NB4 (cell line): ENCODE measurements around the gene SLC17A2.

Source experiments
- DNase-seq: peaks from one replicate; pipeline ENCODE4 v3.0.0; 2010; ENCODE audit warnings: low read depth
- H3K4me3 ChIP-seq: one replicate; pipeline ENCODE4 v1.5.1; 2011; ENCODE audit warnings: mild to moderate bottlenecking, low read depth, low read length, moderate library complexity
- MYC ChIP-seq: IDR thresholded peaks from 2 replicates; pipeline ENCODE4 v1.6.1; 2011; ENCODE audit warnings: low read depth, low read length
- POLR2A ChIP-seq: IDR thresholded peaks from 2 replicates; pipeline ENCODE4 v1.6.1; 2011; ENCODE audit warnings: mild to moderate bottlenecking; ENCODE audit not compliant: insufficient read length; ENCODE audit errors: extremely low read depth
- TF ChIP-seq, protein P1 (sequence below): IDR thresholded peaks from one replicate; pipeline ENCODE4 v1.5.1; 2012; ENCODE audit warnings: low read depth, low read length
- TF ChIP-seq, protein P2 (sequence below): IDR thresholded peaks from 2 replicates; pipeline ENCODE4 v1.6.1; 2011; ENCODE audit warnings: low read depth, low read length

Gene SLC17A2

DNA sequence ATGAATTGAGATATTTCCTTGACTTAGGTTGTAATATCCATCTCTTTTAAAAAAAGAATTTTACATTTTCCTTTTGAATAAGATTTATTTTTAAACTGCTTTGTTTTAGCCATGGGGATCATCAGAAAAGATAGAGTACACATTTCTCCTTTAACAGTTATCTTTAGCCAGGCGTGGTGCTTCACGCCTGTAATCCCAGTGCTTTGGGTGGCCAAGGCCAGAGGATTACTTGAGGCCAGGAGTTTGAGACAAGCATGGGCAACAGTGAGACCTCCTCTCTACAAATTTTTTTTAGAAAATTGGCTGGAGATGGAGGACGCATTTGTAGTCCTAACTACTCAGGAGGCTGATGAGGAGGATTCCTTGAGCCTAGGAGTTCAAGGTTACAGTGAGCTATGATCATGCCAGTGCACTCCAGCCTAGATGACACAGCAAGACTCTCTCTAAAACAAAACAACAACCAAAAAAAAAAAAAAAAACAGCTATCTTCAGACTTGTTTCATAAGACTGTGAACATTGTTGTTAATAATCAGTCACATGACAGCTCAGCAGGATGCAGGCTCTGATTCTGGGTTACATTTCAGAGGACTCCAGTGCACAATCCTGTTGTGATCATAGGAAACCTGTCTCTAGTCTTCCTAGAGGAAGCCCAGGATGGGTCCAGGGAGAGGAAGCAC is 54.4 kb downstream of the SLC17A2 start:
- no peak for DNase-seq
- TF ChIP-seq, protein P1, sequence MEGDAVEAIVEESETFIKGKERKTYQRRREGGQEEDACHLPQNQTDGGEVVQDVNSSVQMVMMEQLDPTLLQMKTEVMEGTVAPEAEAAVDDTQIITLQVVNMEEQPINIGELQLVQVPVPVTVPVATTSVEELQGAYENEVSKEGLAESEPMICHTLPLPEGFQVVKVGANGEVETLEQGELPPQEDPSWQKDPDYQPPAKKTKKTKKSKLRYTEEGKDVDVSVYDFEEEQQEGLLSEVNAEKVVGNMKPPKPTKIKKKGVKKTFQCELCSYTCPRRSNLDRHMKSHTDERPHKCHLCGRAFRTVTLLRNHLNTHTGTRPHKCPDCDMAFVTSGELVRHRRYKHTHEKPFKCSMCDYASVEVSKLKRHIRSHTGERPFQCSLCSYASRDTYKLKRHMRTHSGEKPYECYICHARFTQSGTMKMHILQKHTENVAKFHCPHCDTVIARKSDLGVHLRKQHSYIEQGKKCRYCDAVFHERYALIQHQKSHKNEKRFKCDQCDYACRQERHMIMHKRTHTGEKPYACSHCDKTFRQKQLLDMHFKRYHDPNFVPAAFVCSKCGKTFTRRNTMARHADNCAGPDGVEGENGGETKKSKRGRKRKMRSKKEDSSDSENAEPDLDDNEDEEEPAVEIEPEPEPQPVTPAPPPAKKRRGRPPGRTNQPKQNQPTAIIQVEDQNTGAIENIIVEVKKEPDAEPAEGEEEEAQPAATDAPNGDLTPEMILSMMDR = no peak
- TF ChIP-seq, protein P2, sequence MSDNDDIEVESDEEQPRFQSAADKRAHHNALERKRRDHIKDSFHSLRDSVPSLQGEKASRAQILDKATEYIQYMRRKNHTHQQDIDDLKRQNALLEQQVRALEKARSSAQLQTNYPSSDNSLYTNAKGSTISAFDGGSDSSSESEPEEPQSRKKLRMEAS = no peak
- TF ChIP-seq MYC = no peak
- TF ChIP-seq POLR2A = no peak
- H3K4me3 ChIP-seq = no peak overlapping the region

DNA sequence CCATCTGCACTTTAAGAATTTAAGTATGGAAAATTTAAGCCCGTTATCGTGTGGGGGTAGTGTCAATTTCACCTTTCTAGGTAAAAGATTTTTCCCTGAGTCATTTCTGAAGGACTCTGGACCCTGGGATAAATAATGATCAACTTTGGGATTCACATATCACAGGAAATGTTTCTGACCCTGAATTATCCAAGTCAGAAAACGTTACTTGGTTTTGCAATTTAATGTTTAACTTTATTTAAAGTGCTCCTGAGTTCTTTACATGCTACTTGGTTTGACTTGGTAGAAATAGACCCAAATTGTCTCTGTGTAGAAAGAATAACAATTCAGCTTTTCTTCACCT is 55.0 kb downstream of the SLC17A2 start:
- no peak for DNase-seq
- no peak for TF ChIP-seq POLR2A
- TF ChIP-seq MYC = no peak
- TF ChIP-seq, protein P1 = no peak
- TF ChIP-seq, protein P2 = no peak
- no peak overlapping the region for H3K4me3 ChIP-seq

DNA sequence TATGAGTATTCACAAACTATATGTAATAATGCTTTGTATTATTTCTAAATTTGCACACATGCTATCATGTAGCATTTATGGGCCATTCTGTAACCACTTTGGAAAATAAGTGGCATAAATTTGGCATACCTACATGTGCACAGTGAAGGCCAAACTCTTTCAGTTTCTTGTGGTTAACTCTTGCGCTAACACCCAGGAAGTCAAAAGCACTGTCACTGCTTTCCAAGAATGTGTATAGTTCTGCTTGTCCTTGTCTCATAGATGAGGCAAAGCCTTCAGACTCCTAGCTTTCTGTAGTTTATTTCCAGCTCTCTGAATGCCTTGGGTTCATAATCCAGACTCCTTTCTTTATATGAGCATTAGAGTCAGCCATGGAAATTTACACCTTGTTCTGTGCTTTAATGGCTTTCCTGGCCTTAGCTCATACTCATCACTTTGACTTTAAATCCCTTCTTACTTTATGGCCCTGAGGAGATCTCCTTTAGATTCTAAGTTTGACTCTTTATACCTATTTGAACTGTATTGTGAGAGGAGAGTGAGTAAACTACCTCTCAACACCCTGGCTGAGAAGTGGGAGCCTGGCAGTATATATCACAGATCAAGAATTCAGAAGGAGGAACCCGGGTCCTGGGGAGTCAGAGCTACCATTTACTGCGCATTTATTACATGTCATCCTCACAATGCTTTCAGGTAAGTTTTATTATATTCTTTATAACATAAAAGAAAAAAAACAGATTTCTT is 55.5 kb downstream of the SLC17A2 start:
- peak; percentile 72 for DNase-seq
- TF ChIP-seq MYC (peak; percentile 32; the same call in 1 of the 2 replicates), POLR2A (no peak)
- TF ChIP-seq, protein P2 = peak; percentile 25; the same call in 1 of the 2 replicates
- TF ChIP-seq, protein P1 = no peak
- H3K4me3 ChIP-seq = no peak overlapping the region

DNA sequence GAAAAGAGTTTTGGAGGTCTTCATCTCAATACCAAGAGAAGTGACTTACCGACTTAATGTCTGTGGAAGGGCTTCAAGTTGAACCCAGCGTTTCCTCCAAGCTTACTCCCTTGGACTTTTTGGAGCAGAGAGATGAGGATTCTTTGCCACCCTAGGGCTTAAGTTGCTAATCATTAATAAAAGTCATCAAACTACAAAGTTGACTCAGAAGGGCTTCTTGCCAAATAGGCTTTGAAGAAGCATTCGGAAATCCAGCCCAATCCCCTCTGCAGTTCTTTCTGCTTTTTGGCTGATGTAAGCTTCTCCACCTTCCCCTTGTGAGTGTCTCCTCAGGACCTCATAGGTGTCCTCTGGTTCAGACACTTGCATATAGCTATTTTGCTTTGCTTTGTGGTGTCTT is 56.4 kb downstream of the SLC17A2 start, which contains the start of gene SLC17A3:
Gene SLC17A3 (minus strand): TSS at position 126 of the 400 bp plus-strand sequence. CDS start 5,856 bp downstream, outside the sequence.
- TF ChIP-seq, protein P1 = no peak
- no peak for TF ChIP-seq POLR2A
- TF ChIP-seq MYC = no peak
- TF ChIP-seq, protein P2 = no peak
- peak; percentile 8 for DNase-seq
- no peak within 1 kb of the TSS for H3K4me3 ChIP-seq

DNA sequence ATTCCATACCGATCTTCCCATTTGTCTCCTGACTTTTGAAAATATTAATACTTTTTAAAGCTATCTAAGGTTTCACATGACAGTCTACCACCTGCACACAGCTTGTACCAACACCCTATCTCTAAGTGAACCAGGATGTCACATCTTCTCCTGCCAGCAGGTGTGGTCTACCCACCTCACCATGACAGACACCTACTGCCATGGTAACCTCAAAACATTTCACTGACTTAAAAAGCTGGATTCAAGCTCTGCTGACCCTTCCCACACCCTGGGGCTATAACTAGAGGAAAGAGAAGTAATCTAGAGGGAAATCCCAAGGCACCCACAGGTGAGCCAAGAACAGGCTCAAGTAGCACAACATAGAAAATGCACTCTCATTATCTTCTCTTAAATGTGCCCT is 57.7 kb downstream of the SLC17A2 start:
- TF ChIP-seq MYC (no peak), POLR2A (no peak)
- TF ChIP-seq, protein P2 = no peak
- TF ChIP-seq, protein P1 = no peak
- DNase-seq = no peak
- no peak overlapping the region for H3K4me3 ChIP-seq
